Measurements from ENCODE around the gene ZNF2.
"Not testable (repeated sequence)": the region's sequence is repeated elsewhere in the genome, so short reads cannot be mapped to it uniquely, and the experiment has no call there.

The ZNF2 gene

DNA sequence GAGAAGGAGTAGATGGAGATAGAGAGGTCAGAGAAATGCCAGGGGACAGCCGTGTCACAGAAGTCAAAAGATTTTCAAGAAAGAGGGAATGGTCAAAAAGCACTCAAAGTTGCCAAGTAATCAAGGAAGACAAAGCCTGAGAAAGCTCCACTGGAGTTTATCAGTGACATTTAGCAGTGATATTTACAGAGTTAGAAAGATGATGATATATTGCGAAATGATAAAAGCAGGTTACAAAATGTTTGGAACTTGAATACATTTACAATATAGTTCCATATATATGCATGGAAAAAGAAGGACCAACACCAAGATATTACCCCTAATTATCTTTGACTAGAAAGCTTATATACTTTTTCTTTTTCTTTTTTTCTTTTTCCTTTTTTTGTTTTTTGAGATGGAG is 20.4 kb downstream of the ZNF2 start:
- H3K9me3 ChIP-seq (replicated peaks; ENCODE audit: insufficient read depth, low read length), result no peaks in the 10 kb centered on the region
- TF ChIP-seq EZH2phosphoT487 (IDR thresholded peaks at IDR 0.05; ENCODE audit: low read length) (no peak), EZH2 (optimal IDR thresholded peaks at IDR 0.05; ENCODE audit: low read depth, low read length) (no peak)
- TF ChIP-seq, protein P1, sequence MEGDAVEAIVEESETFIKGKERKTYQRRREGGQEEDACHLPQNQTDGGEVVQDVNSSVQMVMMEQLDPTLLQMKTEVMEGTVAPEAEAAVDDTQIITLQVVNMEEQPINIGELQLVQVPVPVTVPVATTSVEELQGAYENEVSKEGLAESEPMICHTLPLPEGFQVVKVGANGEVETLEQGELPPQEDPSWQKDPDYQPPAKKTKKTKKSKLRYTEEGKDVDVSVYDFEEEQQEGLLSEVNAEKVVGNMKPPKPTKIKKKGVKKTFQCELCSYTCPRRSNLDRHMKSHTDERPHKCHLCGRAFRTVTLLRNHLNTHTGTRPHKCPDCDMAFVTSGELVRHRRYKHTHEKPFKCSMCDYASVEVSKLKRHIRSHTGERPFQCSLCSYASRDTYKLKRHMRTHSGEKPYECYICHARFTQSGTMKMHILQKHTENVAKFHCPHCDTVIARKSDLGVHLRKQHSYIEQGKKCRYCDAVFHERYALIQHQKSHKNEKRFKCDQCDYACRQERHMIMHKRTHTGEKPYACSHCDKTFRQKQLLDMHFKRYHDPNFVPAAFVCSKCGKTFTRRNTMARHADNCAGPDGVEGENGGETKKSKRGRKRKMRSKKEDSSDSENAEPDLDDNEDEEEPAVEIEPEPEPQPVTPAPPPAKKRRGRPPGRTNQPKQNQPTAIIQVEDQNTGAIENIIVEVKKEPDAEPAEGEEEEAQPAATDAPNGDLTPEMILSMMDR (IDR thresholded peaks at IDR 0.05; ENCODE audit: low read length), result no peak

DNA sequence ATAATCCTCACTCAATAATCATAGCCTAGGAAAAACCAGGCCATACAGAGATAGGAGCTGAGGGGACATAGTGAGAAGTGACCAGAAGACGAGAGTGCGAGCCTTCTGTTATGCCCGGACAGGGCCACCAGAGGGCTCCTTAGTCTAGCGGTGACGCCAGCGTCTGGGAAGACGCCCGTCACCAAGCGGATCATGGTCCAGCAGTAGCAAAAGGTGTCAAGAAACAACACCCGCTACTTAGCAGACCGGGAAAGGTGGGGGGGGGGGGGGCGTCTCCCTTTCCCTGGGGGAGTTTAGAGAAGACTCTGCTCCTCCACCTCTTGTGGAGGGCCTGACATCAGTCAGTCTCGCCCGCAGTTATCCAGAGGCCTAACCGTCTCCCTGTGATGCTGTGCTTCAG is 27.3 kb downstream of the ZNF2 start:
- not testable (repeated sequence) for H3K4me1 ChIP-seq (ENCODE audit: low read length); H4K20me1 ChIP-seq (ENCODE audit: insufficient read depth, low read length); H3K36me3 ChIP-seq (replicated peaks; ENCODE audit: insufficient read depth, low read length); H3K9ac ChIP-seq (ENCODE audit: low read length); H3K79me2 ChIP-seq (ENCODE audit: low read length); H3F3A ChIP-seq (ENCODE audit: insufficient read depth, low read length); H2AFZ ChIP-seq (ENCODE audit: low read length); H3K9me3 ChIP-seq (replicated peaks; ENCODE audit: insufficient read depth, low read length); H3K9me2 ChIP-seq (replicated peaks; ENCODE audit: insufficient read depth, low read length); H3K4me3 ChIP-seq (ENCODE audit: low read length); H3K4me2 ChIP-seq (ENCODE audit: low read depth, low read length); DNase-seq; H3K27me3 ChIP-seq (replicated peaks; ENCODE audit: insufficient read depth, low read length); H3K27ac ChIP-seq (ENCODE audit: low read length)

More for the DNA sequence above, 20.4 kb downstream of the ZNF2 start:
- Histone ChIP-seq H3K79me2 (ENCODE audit: low read length) (no peaks in the 10 kb centered on the region), H3K27ac (ENCODE audit: low read length) (no peak overlapping the region), H3K9me2 (replicated peaks; ENCODE audit: insufficient read depth, low read length) (no peaks in the 10 kb centered on the region), H3K9ac (ENCODE audit: low read length) (no peak overlapping the region), H3K4me3 (ENCODE audit: low read length) (no peak overlapping the region), H2AFZ (ENCODE audit: low read length) (no peak overlapping the region), H4K20me1 (ENCODE audit: insufficient read depth, low read length) (no peaks in the 10 kb centered on the region), H3K4me1 (ENCODE audit: low read length) (no peaks in the 10 kb centered on the region), H3F3A (ENCODE audit: insufficient read depth, low read length) (no peaks in the 10 kb centered on the region), H3K27me3 (replicated peaks; ENCODE audit: insufficient read depth, low read length) (no peaks in the 10 kb centered on the region), H3K36me3 (replicated peaks; ENCODE audit: insufficient read depth, low read length) (no peaks in the 10 kb centered on the region), H3K4me2 (ENCODE audit: low read depth, low read length) (no peak overlapping the region)
- DNase-seq, result no peak

DNA sequence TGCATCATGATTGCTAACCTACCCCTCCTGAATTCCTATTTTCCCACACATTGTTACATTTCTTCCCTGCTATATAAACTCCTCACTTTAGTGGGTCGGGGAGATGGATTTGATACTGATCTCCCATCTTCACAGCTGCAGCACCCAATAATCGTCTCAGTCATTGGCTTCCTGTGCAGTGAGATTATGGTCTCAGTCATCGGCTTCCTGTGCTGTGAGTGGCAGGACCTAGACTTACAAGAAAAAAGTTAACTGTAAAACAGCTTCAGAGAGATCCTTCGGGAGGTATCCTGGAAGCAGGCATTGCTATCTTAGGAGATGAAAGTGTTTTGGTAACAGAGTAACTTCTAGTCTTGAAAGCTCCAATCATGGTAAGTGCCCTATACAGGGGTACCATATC is 38.3 kb downstream of the ZNF2 start:
- Histone ChIP-seq H3K27ac (ENCODE audit: low read length) (no peak overlapping the region), H3K9me2 (replicated peaks; ENCODE audit: insufficient read depth, low read length) (no peaks in the 10 kb centered on the region), H3K9me3 (replicated peaks; ENCODE audit: insufficient read depth, low read length) (no peaks in the 10 kb centered on the region), H3F3A (ENCODE audit: insufficient read depth, low read length) (0 out of 2 replicates have a peak, but pooled peaks cover 3% of the 10 kb centered on the region), H3K4me1 (ENCODE audit: low read length) (no peaks in the 10 kb centered on the region), H2AFZ (ENCODE audit: low read length) (no peak overlapping the region), H3K79me2 (ENCODE audit: low read length) (no peaks in the 10 kb centered on the region), H3K4me3 (ENCODE audit: low read length) (no peak overlapping the region), H3K9ac (ENCODE audit: low read length) (no peak overlapping the region), H3K4me2 (ENCODE audit: low read depth, low read length) (no peak overlapping the region), H3K36me3 (replicated peaks; ENCODE audit: insufficient read depth, low read length) (no peaks in the 10 kb centered on the region), H4K20me1 (ENCODE audit: insufficient read depth, low read length) (no peaks in the 10 kb centered on the region), H3K27me3 (replicated peaks; ENCODE audit: insufficient read depth, low read length) (no peaks in the 10 kb centered on the region; the same call in 1 of the 2 replicates)
- TF ChIP-seq EZH2phosphoT487 (IDR thresholded peaks at IDR 0.05; ENCODE audit: low read length) (no peak), EZH2 (optimal IDR thresholded peaks at IDR 0.05; ENCODE audit: low read depth, low read length) (no peak)
- TF ChIP-seq, protein P1 (IDR thresholded peaks at IDR 0.05; ENCODE audit: low read length), result no peak
- no peak for DNase-seq

DNA sequence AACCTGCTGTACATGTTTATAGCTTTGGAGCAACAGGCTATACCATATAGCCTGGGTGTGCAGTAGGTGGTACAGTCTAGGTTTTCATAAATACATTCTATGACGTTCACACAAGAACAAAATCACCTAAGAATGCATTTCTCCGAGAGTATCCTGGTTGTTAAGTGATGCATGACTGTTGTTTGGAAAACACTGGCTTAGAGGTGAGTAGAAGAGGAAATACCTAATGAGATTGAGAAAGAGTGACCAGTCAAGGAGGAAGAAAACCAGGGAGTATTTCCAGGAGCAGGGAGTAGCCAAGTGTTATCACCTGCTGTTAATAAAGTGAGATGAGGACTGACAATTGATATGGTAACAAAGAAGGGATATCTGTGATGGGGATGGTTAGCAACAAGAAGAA is 38.8 kb downstream of the ZNF2 start:
- DNase-seq, result no peak
- Histone ChIP-seq H3K9ac (ENCODE audit: low read length) (no peak overlapping the region), H3K4me1 (ENCODE audit: low read length) (no peaks in the 10 kb centered on the region), H3K27ac (ENCODE audit: low read length) (no peak overlapping the region), H3K79me2 (ENCODE audit: low read length) (no peaks in the 10 kb centered on the region), H3K27me3 (replicated peaks; ENCODE audit: insufficient read depth, low read length) (no peaks in the 10 kb centered on the region; the same call in 1 of the 2 replicates), H3K4me2 (ENCODE audit: low read depth, low read length) (no peak overlapping the region), H3F3A (ENCODE audit: insufficient read depth, low read length) (0 out of 2 replicates have a peak, but pooled peaks cover 3% of the 10 kb centered on the region), H3K36me3 (replicated peaks; ENCODE audit: insufficient read depth, low read length) (no peaks in the 10 kb centered on the region), H3K9me2 (replicated peaks; ENCODE audit: insufficient read depth, low read length) (no peaks in the 10 kb centered on the region), H2AFZ (ENCODE audit: low read length) (no peak overlapping the region), H4K20me1 (ENCODE audit: insufficient read depth, low read length) (no peaks in the 10 kb centered on the region), H3K9me3 (replicated peaks; ENCODE audit: insufficient read depth, low read length) (no peaks in the 10 kb centered on the region), H3K4me3 (ENCODE audit: low read length) (no peak overlapping the region)
- no peak for TF ChIP-seq EZH2 (optimal IDR thresholded peaks at IDR 0.05; ENCODE audit: low read depth, low read length)
- TF ChIP-seq, protein P1 (IDR thresholded peaks at IDR 0.05; ENCODE audit: low read length), result no peak
- TF ChIP-seq EZH2phosphoT487 (IDR thresholded peaks at IDR 0.05; ENCODE audit: low read length), result no peak
